Stimulated activated CD4-positive, alpha-beta T cell treated with anti-CD3 and anti-CD28 coated beads, Interleukin-4, amount 100 ng/mL, for 24 hours (primary cell): ENCODE measurements around the gene RASSF4.

ENCODE experiments used
- DNase-seq: peaks from one replicate; pipeline ENCODE4 v3.0.0-alpha.2; 2020

RASSF4 gene

GRCh38 chr10:44948642-44949041, 11.0 kb upstream of the RASSF4 start:
- DNase-seq, result no peak

- DNase-seq, result no peak
Measured at GRCh38 chr10:44949127-44949802, 10.3 kb upstream of the RASSF4 start.

- DNase-seq, result no peak
Measured at GRCh38 chr10:44949915-44950314, 9.7 kb upstream of the RASSF4 start.

- no peak for DNase-seq
Measured at GRCh38 chr10:44950326-44951225, 9.0 kb upstream of the RASSF4 start.

- no peak for DNase-seq
Measured at GRCh38 chr10:44951576-44952226, 7.9 kb upstream of the RASSF4 start.

GRCh38 chr10:44952779-44953231, 6.8 kb upstream of the RASSF4 start:
- no peak for DNase-seq

- DNase-seq, result no peak
Measured at GRCh38 chr10:44954042-44954441, 5.6 kb upstream of the RASSF4 start.

- DNase-seq, result no peak
Measured at GRCh38 chr10:44954962-44955361, 4.6 kb upstream of the RASSF4 start.

GRCh38 chr10:44955413-44956070, 4.1 kb upstream of the RASSF4 start:
- no peak for DNase-seq

GRCh38 chr10:44956226-44956625, 3.4 kb upstream of the RASSF4 start:
- no peak for DNase-seq

- DNase-seq, result no peak
Measured at GRCh38 chr10:44956717-44957706, 2.6 kb upstream of the RASSF4 start.

- DNase-seq, result no peak
Measured at GRCh38 chr10:44958196-44958897, 1.3 kb upstream of the RASSF4 start.

GRCh38 chr10:44958898-44959246, 730 bp upstream of the RASSF4 start:
- DNase-seq, result no peak

- no peak for DNase-seq
Measured at GRCh38 chr10:44960088-44960460, 472 bp downstream of the RASSF4 start.

- no peak for DNase-seq
Measured at GRCh38 chr10:44960482-44961229, 1.1 kb downstream of the RASSF4 start.

GRCh38 chr10:44961230-44961571, 1.6 kb downstream of the RASSF4 start:
- DNase-seq, result no peak

GRCh38 chr10:44961931-44962750, 2.5 kb downstream of the RASSF4 start:
- no peak for DNase-seq

GRCh38 chr10:44962870-44963738, 3.5 kb downstream of the RASSF4 start:
- no peak for DNase-seq
